ENCODE measurements around the gene BRD3OS.

Gene BRD3OS

GRCh38 chr9:134046894-134047681, 21.8 kb downstream of the BRD3OS start:
- no peak for TF ChIP-seq CTCF (IDR thresholded peaks at IDR 0.05; ENCODE audit: extremely low read depth, missing control alignments)
- no peak for DNase-seq (ENCODE audit: low spot score)

- no peak for TF ChIP-seq CTCF (IDR thresholded peaks at IDR 0.05; ENCODE audit: extremely low read depth, missing control alignments)
- DNase-seq (ENCODE audit: low spot score), result no peak
Measured at GRCh38 chr9:134047868-134048581, 22.7 kb downstream of the BRD3OS start.

- TF ChIP-seq CTCF (IDR thresholded peaks at IDR 0.05; ENCODE audit: extremely low read depth, missing control alignments), result no peak
- no peak for DNase-seq (ENCODE audit: low spot score)
Measured at GRCh38 chr9:134048582-134048968, 23.3 kb downstream of the BRD3OS start.

- DNase-seq (ENCODE audit: low spot score), result no peak
- no peak for TF ChIP-seq CTCF (IDR thresholded peaks at IDR 0.05; ENCODE audit: extremely low read depth, missing control alignments)
Measured at GRCh38 chr9:134049236-134049635, 24.0 kb downstream of the BRD3OS start.

- no peak for TF ChIP-seq CTCF (IDR thresholded peaks at IDR 0.05; ENCODE audit: extremely low read depth, missing control alignments)
- no peak for DNase-seq (ENCODE audit: low spot score)
Measured at GRCh38 chr9:134049772-134050588, 24.7 kb downstream of the BRD3OS start.

GRCh38 chr9:134050726-134051125, 25.4 kb downstream of the BRD3OS start:
- no peak for TF ChIP-seq CTCF (IDR thresholded peaks at IDR 0.05; ENCODE audit: extremely low read depth, missing control alignments)
- DNase-seq (ENCODE audit: low spot score), result no peak

GRCh38 chr9:134051319-134051718, 26.0 kb downstream of the BRD3OS start:
- DNase-seq (ENCODE audit: low spot score), result no peak
- no peak for TF ChIP-seq CTCF (IDR thresholded peaks at IDR 0.05; ENCODE audit: extremely low read depth, missing control alignments)
